Stimulated activated CD4-positive, alpha-beta T cell treated with anti-CD3 and anti-CD28 coated beads, TNF-alpha, amount 100 ng/mL, for 1 hour (primary cell): ENCODE measurements around the gene SLCO3A1.
"Not testable (repeated sequence)": the region's sequence is repeated elsewhere in the genome, so short reads cannot be mapped to it uniquely, and the experiment has no call there.

ENCODE experiments used
- DNase-seq, 3 donors: peaks; one replicate each; pipeline ENCODE4 v3.0.0-alpha.2; 2020; ENCODE audit warnings: low read depth in 3 of 3, low spot score in 1 of 3

SLCO3A1 gene

GRCh38 chr15:91961357-91961756, 107.8 kb downstream of the SLCO3A1 start:
- no peak for DNase-seq

- DNase-seq, result not testable (repeated sequence)
Measured at GRCh38 chr15:91963747-91964146, 110.2 kb downstream of the SLCO3A1 start.

GRCh38 chr15:91965501-91966193, 112.1 kb downstream of the SLCO3A1 start:
- DNase-seq, result no peak

- no peak for DNase-seq
Measured at GRCh38 chr15:91966194-91966552, 112.7 kb downstream of the SLCO3A1 start.

- DNase-seq, result no peak
Measured at GRCh38 chr15:91967935-91968606, 114.6 kb downstream of the SLCO3A1 start.

- no peak for DNase-seq
Measured at GRCh38 chr15:91968610-91969009, 115.1 kb downstream of the SLCO3A1 start.

GRCh38 chr15:91970142-91970541, 116.6 kb downstream of the SLCO3A1 start:
- no peak for DNase-seq

- no peak for DNase-seq
Measured at GRCh38 chr15:91973481-91973880, 120.0 kb downstream of the SLCO3A1 start.

GRCh38 chr15:91974321-91974720, 120.8 kb downstream of the SLCO3A1 start:
- no peak for DNase-seq

GRCh38 chr15:91975241-91975978, 121.9 kb downstream of the SLCO3A1 start:
- no peak for DNase-seq

GRCh38 chr15:91976966-91977365, 123.5 kb downstream of the SLCO3A1 start:
- DNase-seq, result no peak

GRCh38 chr15:91980502-91981267, 127.2 kb downstream of the SLCO3A1 start:
- no peak for DNase-seq

- no peak for DNase-seq
Measured at GRCh38 chr15:91981821-91982800, 128.6 kb downstream of the SLCO3A1 start.

GRCh38 chr15:91983729-91984340, 130.3 kb downstream of the SLCO3A1 start:
- DNase-seq, result no peak

- no peak for DNase-seq
Measured at GRCh38 chr15:91985297-91985696, 131.8 kb downstream of the SLCO3A1 start.

- no peak for DNase-seq
Measured at GRCh38 chr15:91988071-91988470, 134.6 kb downstream of the SLCO3A1 start.

- no peak for DNase-seq
Measured at GRCh38 chr15:91988655-91989054, 135.1 kb downstream of the SLCO3A1 start.

GRCh38 chr15:91989821-91990220, 136.3 kb downstream of the SLCO3A1 start:
- no peak for DNase-seq

GRCh38 chr15:91992945-91993344, 139.4 kb downstream of the SLCO3A1 start:
- no peak for DNase-seq

- DNase-seq, result no peak
Measured at GRCh38 chr15:91995146-91995545, 141.6 kb downstream of the SLCO3A1 start.
